Type B pancreatic cell (in vitro differentiated cells): ENCODE data around the gene CD82. TPM values are rescaled to one million over a fixed set of nuclear protein-coding genes. Genes with fewer than 3 reads are reported as not detected.

Source experiments
- DNase-seq: peaks from one replicate; pipeline ENCODE4 v3.0.0; 2021; ENCODE audit warnings: mixed read lengths; ENCODE audit not compliant: unreplicated experiment; ENCODE audit errors: extremely low spot score
- H3K27ac Mint-ChIP-seq: 2 replicates; pipeline ENCODE4 v1.8.0; 2021; ENCODE audit warnings: mild to moderate bottlenecking, mixed read lengths
- H3K27me3 Mint-ChIP-seq: 2 replicates; pipeline ENCODE4 v1.8.0; 2021; ENCODE audit warnings: mixed read lengths
- H3K36me3 Mint-ChIP-seq: 2 replicates; pipeline ENCODE4 v1.8.0; 2021; ENCODE audit warnings: mixed read lengths
- H3K4me1 Mint-ChIP-seq: one replicate; pipeline ENCODE4 v1.8.0; 2021; ENCODE audit warnings: mixed read lengths; ENCODE audit not compliant: unreplicated experiment
- H3K4me3 Mint-ChIP-seq: 2 replicates; pipeline ENCODE4 v1.8.0; 2021; ENCODE audit warnings: mild to moderate bottlenecking, mixed read lengths
- H3K9me3 Mint-ChIP-seq: 2 replicates; pipeline ENCODE4 v1.8.0; 2021; ENCODE audit warnings: mixed read lengths
- total RNA-seq: library from RNA; stranded (reverse); gene quantifications from 2 replicates; pipeline ENCODE4 v1.2.1, GENCODE V29; 2021; ENCODE audit warnings: low replicate concordance
- TF ChIP-seq, protein P1 (sequence below): fragments of 200-600 bp; sonication (generic); conservative IDR thresholded peaks from 2 replicates; pipeline ENCODE4 v1.5.0; 2021; ENCODE audit warnings: antibody characterized with exemption, mild to moderate bottlenecking

The CD82 gene
- total RNA-seq, 1 donor from 2014 or later: 82.1 TPM

DNA sequence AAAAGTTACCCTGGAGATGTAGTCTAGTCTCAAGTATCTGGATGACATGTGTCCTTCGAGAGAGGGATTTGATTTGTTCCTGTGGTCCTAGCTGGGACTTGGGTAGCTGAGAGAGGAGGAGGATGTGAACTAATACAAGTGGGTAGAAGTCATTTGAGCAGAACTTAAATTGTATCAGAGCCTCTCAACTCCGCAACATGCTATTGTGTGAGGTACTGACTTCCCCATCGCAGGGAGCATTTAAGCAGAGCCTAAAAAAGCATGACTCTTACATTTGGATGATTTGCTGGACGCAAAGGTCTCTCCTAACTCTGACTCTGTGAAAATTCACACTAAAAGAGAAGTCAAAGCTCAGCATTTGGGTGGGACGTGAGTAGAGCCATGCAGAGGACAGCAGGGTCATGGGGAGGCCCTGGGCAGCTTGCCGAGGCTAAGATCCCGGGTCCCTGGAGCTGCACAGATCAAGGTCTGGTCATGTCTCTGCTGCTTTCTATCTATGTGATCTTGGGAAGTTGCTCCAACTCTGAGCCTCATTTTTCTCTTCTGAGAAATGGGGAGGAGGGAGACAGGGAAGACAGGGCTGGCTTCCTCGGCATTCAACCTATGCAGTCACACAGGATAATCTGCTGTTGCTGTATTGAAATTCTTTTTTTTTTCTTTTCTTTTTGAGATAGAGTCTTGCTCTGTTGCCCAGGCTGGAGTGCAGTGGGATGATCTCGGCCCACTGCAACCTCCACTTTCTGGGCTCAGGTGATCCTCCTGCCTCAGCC is 44.9 kb downstream of the CD82 start:
- Mint-ChIP-seq H3K27ac (peak overlapping the region; percentile 6), H3K27me3 (no peaks in the 10 kb centered on the region), H3K4me1 (peaks cover 19% of the 10 kb centered on the region), H3K36me3 (no peaks in the 10 kb centered on the region), H3K4me3 (no peak overlapping the region), H3K9me3 (no peaks in the 10 kb centered on the region)
- TF ChIP-seq, protein P1, sequence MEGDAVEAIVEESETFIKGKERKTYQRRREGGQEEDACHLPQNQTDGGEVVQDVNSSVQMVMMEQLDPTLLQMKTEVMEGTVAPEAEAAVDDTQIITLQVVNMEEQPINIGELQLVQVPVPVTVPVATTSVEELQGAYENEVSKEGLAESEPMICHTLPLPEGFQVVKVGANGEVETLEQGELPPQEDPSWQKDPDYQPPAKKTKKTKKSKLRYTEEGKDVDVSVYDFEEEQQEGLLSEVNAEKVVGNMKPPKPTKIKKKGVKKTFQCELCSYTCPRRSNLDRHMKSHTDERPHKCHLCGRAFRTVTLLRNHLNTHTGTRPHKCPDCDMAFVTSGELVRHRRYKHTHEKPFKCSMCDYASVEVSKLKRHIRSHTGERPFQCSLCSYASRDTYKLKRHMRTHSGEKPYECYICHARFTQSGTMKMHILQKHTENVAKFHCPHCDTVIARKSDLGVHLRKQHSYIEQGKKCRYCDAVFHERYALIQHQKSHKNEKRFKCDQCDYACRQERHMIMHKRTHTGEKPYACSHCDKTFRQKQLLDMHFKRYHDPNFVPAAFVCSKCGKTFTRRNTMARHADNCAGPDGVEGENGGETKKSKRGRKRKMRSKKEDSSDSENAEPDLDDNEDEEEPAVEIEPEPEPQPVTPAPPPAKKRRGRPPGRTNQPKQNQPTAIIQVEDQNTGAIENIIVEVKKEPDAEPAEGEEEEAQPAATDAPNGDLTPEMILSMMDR: no peak
- no peak for DNase-seq

DNA sequence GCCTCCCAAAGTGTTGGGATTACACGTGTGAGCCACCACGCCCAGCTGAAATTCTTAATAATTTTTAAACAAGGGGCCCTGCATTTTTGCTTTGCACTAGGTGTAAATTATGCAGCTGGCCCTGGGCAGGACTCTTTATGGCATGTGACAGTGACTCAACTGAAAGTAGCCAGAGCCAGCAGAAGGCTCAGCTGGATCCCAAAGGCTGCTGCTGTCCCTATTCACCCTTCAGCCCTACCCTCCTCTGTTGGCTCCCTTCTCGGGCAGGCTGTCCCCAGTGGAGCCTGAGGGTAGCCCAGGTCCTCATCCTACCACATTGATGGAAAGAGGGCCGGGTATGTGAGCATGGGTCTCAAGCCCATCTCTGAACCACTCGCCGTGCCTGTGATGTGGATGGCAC is 45.6 kb downstream of the CD82 start:
- no peak for DNase-seq
- TF ChIP-seq, protein P1: no peak
- Mint-ChIP-seq H3K4me1 (peaks cover 19% of the 10 kb centered on the region), H3K9me3 (no peaks in the 10 kb centered on the region), H3K27me3 (no peaks in the 10 kb centered on the region), H3K27ac (no peak overlapping the region), H3K4me3 (no peak overlapping the region), H3K36me3 (no peaks in the 10 kb centered on the region)

DNA sequence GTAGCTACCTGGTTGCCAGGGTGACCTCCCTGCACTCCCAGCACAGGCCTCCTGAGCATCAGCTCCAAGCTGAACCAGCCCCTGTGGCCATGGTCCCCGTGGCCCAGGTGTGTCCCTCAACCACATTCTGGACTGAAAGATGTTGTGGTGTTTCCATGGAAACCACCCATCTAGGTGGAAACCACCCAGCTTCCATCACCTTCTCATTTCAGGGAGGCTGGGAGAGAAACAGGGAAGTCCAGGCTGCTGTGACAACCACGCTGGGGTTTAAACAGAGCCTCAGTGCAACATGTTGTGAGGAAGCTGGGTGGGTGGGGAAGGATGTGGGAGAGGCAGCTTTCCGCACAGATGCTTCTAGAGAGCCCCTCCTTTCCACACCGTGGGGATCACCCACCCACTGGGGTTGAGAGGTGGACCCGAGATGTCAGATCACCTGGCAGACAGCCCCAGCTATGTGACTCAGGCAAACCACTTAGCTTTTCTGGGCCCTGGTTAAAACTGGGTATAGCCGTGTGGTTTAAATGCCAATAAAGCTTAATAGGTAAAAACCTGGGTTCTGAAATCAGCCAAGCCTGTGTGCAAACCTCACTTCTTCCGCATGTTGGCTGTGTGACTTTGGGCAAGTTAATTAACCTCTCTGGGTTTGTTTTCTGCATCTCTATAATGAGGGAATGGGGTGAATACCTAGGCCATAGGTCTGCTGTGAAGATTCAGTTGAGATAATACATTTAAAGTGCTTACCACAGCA is 46.4 kb downstream of the CD82 start:
- TF ChIP-seq, protein P1: no peak
- no peak for DNase-seq
- Mint-ChIP-seq H3K27ac (no peak overlapping the region), H3K4me3 (no peak overlapping the region), H3K36me3 (no peaks in the 10 kb centered on the region), H3K27me3 (no peaks in the 10 kb centered on the region), H3K4me1 (peaks cover 19% of the 10 kb centered on the region), H3K9me3 (no peaks in the 10 kb centered on the region)

DNA sequence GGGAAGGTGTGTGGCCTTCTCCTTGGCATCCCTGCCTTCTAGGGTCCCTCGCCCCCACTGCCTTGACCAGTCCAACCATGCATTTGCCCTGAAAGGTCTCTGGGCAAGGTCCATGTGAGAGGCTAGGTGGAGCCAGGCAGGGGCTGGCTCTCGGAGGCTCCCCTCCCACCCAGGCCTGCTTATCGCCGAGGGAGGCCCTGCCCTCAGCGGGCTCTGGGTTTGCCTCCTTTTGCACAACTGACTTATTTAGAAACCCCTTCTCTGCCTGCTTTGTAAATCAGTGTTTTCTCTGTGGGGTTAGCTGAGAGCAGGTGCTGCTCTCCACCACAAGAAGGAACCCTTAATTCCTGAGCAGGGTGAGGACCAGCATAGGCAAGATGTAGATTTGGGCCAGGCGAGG is 47.7 kb downstream of the CD82 start:
- Mint-ChIP-seq H3K27ac (no peak overlapping the region), H3K4me3 (no peak overlapping the region), H3K4me1 (peaks cover 14% of the 10 kb centered on the region), H3K27me3 (no peaks in the 10 kb centered on the region), H3K36me3 (no peaks in the 10 kb centered on the region), H3K9me3 (no peaks in the 10 kb centered on the region)
- DNase-seq: no peak
- TF ChIP-seq, protein P1: no peak

DNA sequence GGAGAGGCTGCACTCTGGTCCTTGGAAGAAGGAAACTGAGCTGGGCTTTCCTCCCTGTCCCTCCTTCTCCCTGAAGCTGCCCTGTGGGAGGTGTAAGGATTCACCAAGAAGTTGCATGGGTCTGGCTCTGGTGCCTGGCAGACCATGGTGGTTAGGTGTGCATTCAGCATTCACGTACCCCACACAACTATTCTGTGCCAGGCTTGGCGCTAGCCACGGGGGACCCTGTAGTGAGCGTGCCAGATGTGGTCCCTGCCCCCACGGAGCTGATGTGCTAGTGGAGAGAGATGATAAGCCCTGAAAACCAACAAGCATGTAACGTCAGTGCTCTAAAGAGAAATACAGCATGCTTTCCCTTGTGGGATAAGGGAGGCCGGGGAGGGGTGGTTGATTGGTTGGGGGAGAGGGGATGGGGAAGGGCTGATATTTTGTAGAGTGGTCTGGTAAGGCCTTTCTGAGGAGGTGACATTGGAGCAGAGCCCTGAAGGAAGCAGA is 48.9 kb downstream of the CD82 start:
- DNase-seq: no peak
- Mint-ChIP-seq H3K27me3 (no peaks in the 10 kb centered on the region), H3K4me3 (no peak overlapping the region), H3K36me3 (no peaks in the 10 kb centered on the region), H3K4me1 (peaks cover 5% of the 10 kb centered on the region), H3K9me3 (no peaks in the 10 kb centered on the region), H3K27ac (peak overlapping the region; percentile 22)
- TF ChIP-seq, protein P1: no peak
